ENCODE data around the gene ZDHHC13.

The ZDHHC13 gene

GRCh38 chr11:19185516-19186052 lies 68.6 kb downstream of the ZDHHC13 start:
- TF ChIP-seq CTCF (IDR thresholded peaks at IDR 0.05; ENCODE audit: extremely low read depth, missing control alignments) = no peak
- DNase-seq (ENCODE audit: low spot score) = no peak

GRCh38 chr11:19187114-19187832 lies 70.3 kb downstream of the ZDHHC13 start:
- no peak for TF ChIP-seq CTCF (IDR thresholded peaks at IDR 0.05; ENCODE audit: extremely low read depth, missing control alignments)
- no peak for DNase-seq (ENCODE audit: low spot score)

GRCh38 chr11:19187833-19188258 lies 70.9 kb downstream of the ZDHHC13 start:
- TF ChIP-seq CTCF (IDR thresholded peaks at IDR 0.05; ENCODE audit: extremely low read depth, missing control alignments) = no peak
- DNase-seq (ENCODE audit: low spot score) = no peak

- TF ChIP-seq CTCF (IDR thresholded peaks at IDR 0.05; ENCODE audit: extremely low read depth, missing control alignments) = no peak
- DNase-seq (ENCODE audit: low spot score) = no peak
Measured at GRCh38 chr11:19191530-19192169, 74.7 kb downstream of the ZDHHC13 start.

- no peak for DNase-seq (ENCODE audit: low spot score)
Measured at GRCh38 chr11:19193916-19194315, 76.9 kb downstream of the ZDHHC13 start.

GRCh38 chr11:19194620-19195308 lies 77.8 kb downstream of the ZDHHC13 start:
- TF ChIP-seq CTCF (IDR thresholded peaks at IDR 0.05; ENCODE audit: extremely low read depth, missing control alignments) = no peak
- DNase-seq (ENCODE audit: low spot score) = no peak

More at GRCh38 chr11:19193916-19194315, 76.9 kb downstream of the ZDHHC13 start:
- TF ChIP-seq CTCF (IDR thresholded peaks at IDR 0.05; ENCODE audit: extremely low read depth, missing control alignments) = no peak

GRCh38 chr11:19196432-19196831 lies 79.5 kb downstream of the ZDHHC13 start:
- TF ChIP-seq CTCF (IDR thresholded peaks at IDR 0.05; ENCODE audit: extremely low read depth, missing control alignments) = no peak
- DNase-seq (ENCODE audit: low spot score) = no peak

Measured in GM20000 (cell line).